NCI-H2029 (cell line): ENCODE measurements around the gene FAM222A.

Experiments
- DNase-seq: peaks from one replicate; lab custom pipeline; 2025; lab: John Stamatoyannopoulos, UW

FAM222A gene

GRCh38 chr12:109773384-109774011, 59.9 kb downstream of the FAM222A start:
- no peak for DNase-seq

GRCh38 chr12:109775172-109775881, 61.7 kb downstream of the FAM222A start:
- DNase-seq, result peak; percentile 57

DNA sequence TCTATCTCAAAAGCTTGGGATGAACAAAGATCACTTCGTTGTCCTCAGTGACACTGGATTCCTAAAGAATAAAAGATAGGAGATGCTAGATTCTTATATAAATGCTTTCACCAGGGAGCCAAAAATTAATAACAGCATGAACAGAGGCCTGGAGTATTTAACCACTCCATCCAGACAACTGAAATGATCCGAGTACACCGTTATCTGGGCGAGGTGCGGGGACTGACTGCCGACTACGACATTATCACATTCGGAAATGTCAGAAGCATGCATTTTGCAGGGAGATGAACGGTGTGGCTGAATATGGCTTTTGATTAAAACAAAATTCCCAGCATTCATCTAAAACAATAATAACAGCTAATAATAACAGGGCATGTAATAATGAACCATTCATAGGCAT, 63.0 kb downstream of the FAM222A start:
- no peak for DNase-seq

DNA sequence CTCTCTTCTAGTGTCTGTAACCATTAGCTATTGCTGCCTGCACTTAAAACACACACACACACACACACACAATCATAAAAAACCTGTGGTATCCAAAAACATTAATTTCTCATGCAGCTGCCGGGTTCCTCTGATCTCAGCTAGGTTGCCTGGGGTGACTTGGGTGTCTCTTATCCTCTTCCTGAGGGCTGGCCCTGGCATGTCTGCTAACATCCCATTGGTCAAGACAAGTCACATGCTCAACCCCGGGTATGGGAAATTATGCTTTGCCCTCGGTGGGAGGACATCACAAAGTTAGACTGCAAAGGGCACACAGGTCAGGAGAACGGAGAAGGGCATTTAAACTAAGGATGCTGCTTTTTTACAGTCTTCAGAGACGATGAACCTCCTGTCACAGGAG, 63.9 kb downstream of the FAM222A start:
- peak; percentile 45 for DNase-seq

GRCh38 chr12:109778684-109779083, 65.1 kb downstream of the FAM222A start:
- DNase-seq, result no peak

- DNase-seq, result no peak
Measured at GRCh38 chr12:109779382-109779781, 65.8 kb downstream of the FAM222A start.

GRCh38 chr12:109781668-109782325, 68.2 kb downstream of the FAM222A start:
- DNase-seq, result no peak

- no peak for DNase-seq
Measured at GRCh38 chr12:109782326-109782703, 68.7 kb downstream of the FAM222A start.

- no peak for DNase-seq
Measured at GRCh38 chr12:109783135-109783964, 69.7 kb downstream of the FAM222A start.

DNA sequence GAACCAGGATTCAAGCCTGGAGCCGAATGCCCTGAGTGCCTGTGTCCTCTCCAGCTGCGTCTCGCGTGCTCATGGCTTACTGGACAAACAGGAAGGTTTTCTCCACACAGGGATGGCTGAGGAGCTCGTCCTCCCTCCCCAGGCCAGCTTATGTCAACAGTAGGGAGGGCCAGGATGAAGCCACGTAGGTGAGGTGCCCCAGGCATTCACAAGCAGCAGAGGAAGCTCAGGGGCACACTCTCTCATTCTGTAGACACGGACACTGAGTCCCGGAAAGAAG, 70.3 kb downstream of the FAM222A start:
- no peak for DNase-seq

DNA sequence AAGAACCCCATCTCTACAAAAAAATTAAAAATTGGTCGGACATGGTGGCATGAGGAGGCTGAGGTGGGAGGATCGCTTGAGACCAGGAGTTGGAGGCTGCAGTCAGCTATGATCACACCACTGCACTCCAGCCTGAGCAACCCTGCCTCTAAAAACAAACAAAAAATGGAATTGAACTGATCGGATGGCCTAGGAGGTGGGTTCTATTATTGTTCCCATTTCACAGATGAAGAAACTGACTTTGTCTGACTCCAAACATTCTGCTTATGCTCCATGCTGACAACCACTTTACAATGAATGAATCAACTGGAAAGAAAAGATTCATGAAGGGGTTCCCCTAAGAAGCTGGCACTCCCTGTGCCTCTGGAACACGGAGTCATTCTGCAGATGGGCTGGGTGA, 72.2 kb downstream of the FAM222A start:
- DNase-seq, result no peak

DNA sequence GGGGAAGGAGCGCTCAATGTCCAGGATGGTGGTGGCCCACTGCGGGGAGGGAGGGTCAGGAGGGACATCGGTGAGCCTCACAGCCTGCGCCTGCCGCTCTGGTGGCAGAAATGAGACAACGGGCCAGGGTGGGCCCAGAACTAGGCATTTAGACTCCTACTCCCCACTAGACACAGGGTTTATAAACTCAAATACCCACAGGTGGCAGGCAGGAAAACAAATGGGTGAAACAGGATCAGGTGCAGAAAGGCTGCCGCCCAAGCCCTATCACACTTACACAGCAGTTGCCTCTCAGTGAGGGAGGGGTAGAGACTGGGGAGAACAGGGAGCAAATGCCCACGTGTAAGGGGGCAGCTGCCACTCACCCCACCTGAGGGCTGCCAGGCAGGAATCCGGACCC, 73.2 kb downstream of the FAM222A start:
- DNase-seq, result no peak

- DNase-seq, result no peak
Measured at GRCh38 chr12:109789526-109790048, 76.0 kb downstream of the FAM222A start.

DNA sequence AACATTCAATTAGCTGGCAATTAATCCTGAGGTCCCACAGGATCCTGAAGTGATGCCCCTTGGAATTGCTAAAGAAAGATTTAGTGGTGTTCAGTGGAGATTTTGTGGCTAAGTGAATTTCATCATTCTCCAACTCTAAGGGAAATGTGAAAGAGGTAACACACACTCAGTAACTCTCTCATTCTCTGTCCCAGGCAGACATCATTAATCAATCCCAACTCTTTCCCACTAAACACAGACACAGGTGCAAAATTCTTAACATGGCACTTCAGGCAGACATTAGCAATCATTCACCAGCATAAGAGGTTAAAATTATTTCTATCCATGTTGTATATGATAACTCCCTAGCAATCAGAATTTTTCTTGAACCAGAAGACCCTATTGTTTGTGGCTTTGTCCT, 79.4 kb downstream of the FAM222A start:
- no peak for DNase-seq

DNA sequence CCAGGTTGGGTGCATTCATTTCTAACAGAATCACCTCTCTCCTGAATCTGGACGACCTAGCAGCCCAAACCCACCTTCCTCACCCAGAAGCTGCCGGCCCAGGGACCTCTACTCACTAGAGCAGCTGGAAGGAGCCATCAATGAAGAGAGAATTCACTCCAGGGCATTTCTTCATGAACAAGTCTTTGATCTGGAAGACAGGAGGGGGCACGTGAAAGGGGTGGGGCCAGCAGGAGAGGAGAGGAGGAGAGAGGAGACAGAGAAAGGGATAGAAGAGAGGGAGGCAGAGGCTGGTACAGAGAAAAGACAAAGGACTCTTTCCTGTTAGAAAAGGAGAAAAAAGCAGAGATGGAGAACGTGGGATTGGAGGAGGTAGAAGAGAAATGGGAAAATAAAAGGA, 79.8 kb downstream of the FAM222A start:
- DNase-seq, result no peak

- DNase-seq, result no peak
Measured at GRCh38 chr12:109793826-109794501, 80.3 kb downstream of the FAM222A start.

DNA sequence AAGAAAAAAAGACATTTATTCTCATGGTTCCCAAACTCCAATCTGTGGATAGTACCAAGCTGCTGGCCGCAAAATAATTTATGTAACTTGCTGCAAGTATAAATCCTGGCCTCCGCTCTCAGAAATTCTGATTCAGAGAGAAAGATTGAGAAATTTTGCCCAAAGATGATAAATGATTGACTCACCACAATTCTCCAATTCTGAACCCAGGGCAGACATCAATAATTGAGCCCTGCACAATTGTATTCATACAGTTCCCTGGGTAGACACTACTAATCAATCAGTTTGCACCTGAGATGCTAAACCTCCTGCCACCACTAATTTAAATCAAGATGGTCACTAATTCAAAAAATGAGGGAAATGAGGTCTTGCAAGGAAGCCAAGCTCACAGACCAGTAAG, 81.4 kb downstream of the FAM222A start:
- no peak for DNase-seq

- no peak for DNase-seq
Measured at GRCh38 chr12:109796057-109796456, 82.4 kb downstream of the FAM222A start.

- DNase-seq, result no peak
Measured at GRCh38 chr12:109797905-109798669, 84.5 kb downstream of the FAM222A start.

- DNase-seq, result no peak
Measured at GRCh38 chr12:109798691-109799090, 85.1 kb downstream of the FAM222A start.

DNA sequence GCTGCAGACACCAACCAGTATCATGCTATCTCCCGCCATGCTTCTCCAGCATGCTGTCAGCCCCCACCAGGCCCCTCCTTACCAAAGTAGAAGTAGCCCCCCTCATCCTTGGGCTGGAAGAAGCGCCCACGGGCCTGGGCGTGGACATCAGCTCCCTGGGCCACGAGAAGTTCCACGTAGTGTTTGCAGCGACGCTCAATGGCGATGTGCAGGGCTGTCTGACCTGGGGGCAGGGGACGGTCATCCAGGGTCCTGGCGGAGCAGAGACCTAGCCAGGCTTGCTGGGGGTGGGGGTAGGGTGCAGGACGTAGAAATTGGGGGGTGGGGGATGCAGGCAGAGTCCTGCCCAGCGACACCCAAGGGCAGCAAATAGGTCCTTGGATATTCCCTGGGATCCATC, 86.9 kb downstream of the FAM222A start:
- DNase-seq, result no peak
